SHP77 (cell line): ENCODE measurements around the gene PPP5C.
"Not testable (repeated sequence)": the region's sequence is repeated elsewhere in the genome, so short reads cannot be mapped to it uniquely, and the experiment has no call there.

Experiments
- DNase-seq, 2 experiments: peaks; one replicate each; lab custom pipeline; 2025; lab: John Stamatoyannopoulos, UW

The PPP5C gene

DNA sequence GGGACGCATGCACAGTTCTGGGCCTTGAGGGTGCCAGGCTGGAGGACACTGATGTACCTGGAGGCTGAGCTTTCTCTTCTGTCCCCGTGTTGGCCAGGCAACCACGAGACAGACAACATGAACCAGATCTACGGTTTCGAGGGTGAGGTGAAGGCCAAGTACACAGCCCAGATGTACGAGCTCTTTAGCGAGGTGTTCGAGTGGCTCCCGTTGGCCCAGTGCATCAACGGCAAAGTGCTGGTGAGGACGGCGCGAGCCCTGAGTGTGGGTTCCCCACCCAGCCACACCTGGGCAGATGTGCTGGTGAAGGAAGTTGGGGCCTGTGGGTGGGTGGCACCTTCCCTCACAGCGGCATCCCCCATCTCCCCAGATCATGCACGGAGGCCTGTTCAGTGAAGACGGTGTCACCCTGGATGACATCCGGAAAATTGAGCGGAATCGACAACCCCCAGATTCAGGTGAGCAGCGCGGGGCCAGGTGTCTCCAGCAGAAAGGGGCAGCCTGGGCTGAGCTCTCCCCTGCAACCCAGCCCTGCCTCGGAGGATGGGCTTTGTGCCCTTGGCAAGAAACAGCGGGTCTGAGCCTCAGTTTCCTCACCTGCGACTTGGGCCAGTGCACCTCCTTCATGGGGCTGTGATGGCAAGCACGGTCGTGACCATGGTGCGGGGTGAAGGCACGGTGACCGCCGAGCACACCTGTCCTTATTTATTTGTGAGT lies 40.3 kb downstream of the PPP5C start:
- no peak for DNase-seq

DNA sequence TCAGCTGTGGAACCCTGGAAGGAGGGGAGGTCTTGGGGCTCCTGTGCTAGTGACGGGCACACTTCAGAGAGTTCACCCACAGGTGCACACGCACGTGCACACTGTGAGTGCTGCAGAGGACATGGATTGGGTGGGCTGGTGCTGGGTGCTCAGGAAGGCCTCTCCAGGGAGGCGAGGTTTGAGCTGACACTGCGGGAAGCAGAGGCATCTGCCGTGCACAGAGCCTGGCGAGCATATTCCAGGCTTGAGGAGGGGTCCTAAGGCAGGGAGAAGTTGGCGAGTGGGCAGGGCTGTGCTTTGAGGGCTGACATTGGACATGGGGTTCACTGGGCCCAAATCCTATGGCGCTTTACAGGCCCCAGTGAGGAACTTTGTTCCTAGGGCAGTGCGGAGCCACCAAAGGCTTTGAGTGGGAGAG lies 40.8 kb downstream of the PPP5C start:
- DNase-seq: no peak

- DNase-seq: no peak
Observed at GRCh38 chr19:46388311-46389095, 41.6 kb downstream of the PPP5C start.

DNA sequence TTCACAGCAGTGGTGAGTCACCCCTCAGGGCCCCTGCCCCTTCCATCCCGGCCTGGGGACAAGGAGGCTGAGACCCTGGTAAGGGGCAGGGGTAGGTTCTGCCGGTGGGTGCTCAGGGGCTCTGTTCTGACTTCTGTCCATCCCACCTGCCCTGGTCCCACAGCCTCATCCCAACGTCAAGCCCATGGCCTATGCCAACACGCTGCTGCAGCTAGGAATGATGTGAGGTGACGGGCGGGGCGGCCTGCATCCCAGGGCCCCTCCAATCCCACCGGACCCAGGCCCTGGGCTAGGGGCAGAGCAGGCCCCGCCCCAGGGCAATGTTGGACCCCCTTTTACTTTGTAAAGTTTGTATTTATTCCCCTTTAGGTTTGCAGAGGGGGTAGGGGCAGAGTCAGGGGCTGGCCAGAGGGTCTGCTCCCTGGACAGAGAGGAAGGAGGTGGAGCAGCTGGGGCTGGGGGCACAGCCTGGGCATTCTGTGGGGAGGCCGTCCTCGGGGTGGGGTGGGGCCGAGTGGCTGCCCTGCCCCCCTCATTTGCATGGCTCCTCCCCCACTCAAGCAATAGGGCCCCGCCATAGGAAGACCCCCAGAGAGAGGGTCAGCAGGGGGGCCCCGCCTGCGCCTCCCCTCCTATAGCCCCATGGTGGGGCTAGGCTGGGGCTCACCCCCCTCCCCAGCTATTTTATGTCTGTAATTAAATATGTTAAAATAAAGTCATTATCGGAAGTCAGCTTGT lies 43.4 kb downstream of the PPP5C start:
- no peak for DNase-seq

DNA sequence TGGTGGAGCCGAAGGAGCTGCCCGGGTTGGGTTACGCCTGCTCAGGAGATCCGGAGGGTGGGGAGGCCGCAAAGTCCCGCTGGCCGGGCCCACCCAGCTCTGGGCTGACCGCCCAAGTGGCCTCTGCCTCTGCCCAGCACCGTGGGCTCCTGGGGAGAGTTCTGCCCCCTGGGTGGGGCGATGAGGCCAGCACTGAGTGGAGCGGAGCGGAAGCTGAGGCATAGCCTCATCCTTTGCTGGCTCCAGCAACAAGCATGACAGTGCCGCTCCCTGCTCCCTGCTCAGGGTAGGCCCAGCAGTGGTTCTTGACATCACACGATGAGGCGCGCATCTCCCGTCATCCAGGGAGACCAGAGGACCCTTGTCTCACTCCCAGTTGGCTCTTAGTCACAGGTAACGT lies 44.0 kb downstream of the PPP5C start:
- DNase-seq: no peak

DNA sequence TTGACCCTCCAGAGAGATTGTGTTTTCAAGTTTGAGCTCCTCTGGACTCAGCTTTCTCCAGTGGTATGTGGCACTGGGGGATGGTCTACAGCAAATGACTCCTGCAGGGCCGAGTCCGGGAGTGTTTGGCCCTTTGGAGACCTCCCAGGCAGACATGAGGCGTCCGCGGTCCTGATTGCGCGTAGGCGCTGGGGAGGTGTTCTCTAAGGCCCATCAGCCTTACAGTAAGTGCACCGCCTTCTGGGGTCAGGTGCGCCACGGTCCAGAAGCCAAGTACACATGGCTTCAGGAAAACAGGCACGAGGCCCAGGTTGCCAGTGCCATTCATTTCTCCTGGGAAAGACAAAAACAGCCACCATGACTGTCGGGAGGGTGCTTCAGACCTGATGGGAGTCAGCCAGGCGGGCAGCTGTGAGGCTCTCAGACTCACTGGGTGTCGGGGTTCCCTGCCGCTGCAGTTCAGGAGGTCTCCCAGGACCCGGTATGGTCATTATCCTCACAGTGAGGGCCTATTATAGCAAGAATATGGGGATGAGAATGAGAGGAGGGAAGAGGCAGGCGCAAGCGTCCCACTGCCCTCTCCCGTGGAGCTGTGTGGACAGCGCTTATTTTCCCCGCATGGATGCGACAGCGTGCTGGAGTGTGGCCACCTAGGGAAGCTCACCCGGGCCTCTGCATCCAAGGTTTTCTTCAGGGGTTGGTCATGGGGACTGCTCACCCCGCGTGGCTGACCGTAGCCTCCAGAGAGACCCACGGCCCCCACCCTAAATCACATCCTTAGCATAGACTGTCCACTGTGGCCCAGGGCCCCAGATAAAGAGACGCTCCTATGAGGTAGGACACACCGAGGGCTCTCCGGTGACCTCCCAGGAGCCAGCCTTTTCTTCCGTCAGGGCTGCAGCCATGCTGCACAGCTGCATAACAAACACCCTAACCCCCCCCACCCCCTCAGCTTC lies 44.7 kb downstream of the PPP5C start:
- DNase-seq: no peak

- no peak for DNase-seq
Observed at GRCh38 chr19:46392252-46392801, 45.4 kb downstream of the PPP5C start.

DNA sequence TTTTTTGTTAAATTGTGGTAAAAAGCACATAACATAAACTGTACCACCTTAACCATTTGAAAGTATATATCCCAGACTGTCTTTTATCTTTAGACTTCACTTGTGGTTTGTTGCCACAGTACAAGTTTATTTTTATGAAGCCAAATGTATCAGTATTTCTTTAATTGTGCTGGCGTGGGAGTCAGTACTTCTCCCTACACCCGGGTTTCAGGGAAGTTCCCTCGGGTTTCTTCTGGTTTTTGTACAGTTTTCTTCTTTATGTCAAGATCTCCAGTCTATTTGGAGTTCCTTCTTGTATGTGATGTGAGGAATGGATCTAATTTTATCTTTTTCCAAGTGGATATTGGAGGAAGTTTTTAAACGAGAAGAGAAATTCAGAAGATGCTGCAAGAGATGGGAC lies 46.0 kb downstream of the PPP5C start:
- DNase-seq: no peak

DNA sequence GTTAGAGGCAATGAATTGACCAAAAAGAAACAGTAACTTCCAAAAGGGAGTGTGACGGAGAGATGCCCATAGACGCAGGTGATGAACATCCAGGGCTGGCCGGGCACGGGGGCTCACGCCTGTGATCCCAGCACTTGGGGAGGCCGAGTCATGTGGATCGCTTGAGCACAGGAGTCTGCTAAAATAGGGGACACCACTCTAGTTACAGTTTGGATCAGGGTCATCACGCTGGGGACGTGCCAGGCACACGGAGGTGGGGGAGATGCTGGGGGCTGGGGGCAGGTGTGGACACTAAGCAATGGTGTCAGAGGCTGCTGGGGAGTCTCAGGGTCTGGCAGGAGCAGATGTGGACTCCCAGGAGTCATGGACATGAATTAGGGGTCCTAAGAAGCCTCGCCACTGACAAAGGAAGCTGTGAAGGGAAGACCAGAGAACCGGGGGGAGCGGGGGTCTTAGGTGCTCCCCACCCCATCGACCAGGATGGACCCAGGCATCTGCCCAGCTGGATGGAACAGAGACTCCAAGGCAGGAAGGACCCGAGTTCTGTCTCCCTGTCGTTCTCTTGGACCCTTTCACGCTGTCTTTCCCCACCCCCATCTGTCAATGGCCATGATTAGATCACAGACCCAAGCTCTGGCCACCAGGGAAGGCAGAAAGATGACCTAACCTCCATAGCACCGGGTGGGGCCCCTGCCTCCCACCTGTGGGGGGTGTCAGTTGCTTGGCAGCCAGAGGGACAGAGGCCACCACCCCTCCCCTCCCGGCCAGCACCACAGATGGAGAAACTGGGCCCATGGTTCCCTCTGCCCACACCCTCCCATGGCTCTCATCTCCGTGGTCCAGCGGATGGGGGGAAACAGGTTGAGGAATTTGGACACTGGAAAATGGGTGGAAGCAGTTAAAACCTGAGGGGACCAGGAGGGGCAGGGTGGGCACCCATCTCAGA lies 46.8 kb downstream of the PPP5C start:
- DNase-seq: no peak

GRCh38 chr19:46394402-46394797 lies 47.5 kb downstream of the PPP5C start:
- no peak for DNase-seq

- not testable (repeated sequence) for DNase-seq
Observed at GRCh38 chr19:46397801-46398479, 51.1 kb downstream of the PPP5C start.

DNA sequence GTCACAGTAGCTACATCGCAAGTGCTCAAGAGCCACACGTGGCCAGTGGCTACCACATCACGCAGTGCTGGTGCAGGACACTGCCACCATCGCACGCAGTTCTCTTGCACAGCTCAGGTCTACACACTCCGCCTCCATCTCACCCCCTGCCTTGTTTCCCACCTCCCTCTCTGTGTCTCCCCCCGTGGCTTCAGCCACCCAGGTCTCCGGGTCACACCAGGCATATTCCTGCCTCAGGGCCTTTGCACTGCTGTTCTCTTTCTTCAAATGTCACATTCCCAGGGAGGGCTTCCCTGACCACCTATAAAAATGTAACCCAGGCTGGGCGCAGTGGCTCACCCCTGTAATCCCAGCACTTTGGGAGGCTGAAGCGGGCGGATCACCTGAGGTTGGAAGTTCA lies 55.8 kb downstream of the PPP5C start:
- DNase-seq: no peak

DNA sequence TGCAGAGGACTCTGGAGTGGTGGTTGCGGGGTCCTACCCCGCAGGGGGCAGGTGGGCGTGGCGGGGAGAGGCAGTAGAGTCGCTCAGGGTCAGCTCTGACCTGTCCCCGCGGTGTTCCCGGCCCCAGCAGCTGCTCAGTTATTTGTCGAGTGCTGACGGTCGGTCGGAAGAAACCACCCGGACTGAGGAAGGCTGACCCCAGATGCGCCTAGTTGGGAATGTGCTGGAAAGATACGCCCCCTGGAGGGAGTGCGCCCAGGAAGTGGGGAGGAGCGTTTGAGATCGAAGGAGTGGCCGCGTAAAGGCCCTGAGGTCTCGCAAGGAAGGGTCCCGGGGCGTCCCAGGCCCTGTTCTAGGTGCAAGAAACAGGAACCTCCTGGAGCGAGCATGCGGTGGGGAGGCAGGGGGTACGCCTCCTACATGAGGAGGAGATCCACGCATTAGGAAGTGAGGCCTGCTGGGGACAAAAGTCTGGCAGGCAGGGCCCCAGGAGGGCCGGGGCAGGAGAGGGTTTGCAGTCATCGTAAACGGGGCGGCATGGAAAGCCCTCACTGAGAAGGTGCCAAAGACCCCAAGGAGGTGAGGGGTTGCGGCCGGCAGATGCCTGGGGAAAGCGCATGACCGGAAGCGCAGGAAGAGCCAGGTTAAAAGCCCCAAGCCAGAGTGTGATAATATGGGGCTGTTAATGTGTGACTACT lies 57.3 kb downstream of the PPP5C start:
- peak in 1 of 2 experiments; percentile 27 for DNase-seq

DNA sequence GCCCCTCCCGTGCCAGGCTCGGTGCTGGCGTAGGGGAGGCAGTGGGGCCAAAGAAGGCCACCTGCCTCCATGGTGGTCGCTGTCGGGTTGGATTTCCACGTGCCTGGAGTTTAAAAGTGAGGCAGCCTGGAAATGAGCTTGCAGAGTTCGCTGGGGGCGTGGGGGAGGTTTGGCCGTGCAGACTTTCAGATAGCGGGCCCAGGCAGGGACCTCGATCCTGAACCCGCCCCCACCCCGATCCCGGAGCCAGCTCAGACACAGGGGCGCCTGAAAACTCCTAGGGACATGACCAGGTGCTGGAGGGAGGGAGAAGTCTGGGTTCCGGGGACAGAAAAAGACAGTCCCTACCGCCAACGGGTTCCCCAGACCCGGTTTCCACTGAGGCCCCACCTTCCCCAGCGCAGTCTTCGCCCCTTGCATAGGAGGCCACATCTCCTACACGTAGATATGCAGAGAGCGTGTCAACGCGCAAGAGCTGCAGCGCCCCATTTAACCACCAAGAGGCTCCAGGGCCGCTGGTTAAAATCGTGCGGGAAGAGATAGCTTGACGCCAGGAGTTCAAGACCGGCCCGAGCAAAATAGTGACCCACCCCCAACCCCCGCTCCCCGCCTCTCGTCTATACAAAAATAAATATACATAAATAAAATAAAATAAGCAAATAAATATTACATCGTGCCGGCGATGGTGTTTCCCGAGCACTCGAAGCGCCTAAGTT lies 58.0 kb downstream of the PPP5C start:
- DNase-seq: no peak

- DNase-seq: no peak
Observed at GRCh38 chr19:46406976-46407375, 60.1 kb downstream of the PPP5C start.

- no peak for DNase-seq
Observed at GRCh38 chr19:46407856-46408663, 61.2 kb downstream of the PPP5C start.

DNA sequence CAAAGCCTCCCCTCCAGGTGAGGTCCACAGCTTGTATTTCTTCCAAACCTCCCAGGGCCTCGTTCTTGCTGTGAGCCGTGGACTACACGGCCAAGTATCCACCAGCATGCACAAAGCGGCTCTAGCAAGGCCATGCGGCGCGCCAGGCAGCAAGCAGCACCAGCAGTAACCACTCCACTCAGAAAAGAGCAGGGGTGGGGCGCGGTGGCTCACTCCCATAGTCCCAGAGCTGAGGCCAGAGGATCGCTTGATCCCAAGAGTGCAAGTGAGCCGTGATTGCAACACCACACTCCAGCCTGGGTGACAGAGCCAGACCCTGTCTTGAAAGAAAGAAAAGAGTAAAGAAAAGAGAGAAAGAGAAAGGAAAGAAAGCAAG lies 61.8 kb downstream of the PPP5C start:
- no peak for DNase-seq

DNA sequence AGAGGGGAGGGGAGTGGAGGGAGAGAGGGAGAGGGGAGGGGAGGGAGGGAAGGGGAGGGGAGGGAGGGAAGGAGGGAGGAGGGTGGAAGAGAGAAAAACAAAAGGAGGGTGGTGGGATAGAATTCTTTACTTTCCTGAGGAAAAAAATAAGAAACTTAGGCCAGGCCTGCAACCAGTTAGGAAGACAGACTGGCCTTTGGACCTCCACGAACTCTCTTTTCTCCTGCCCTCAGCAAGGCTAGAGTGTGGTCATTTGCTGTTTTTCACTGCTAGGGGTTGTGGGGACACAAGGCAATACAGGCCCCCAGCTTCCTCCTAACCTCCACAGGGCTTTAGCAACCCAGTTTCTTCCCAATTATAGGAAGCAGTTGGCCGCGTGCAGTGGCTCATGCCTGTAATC lies 62.3 kb downstream of the PPP5C start:
- no peak for DNase-seq
